HG02970 (cell line): Measurements from ENCODE around the gene ADRB2.
A peak's percentile ranks its signal among the peaks of the same experiment; 100 is the strongest.
"Not testable (repeated sequence)": the region's sequence is repeated elsewhere in the genome, so short reads cannot be mapped to it uniquely, and the experiment has no call there.

Experiments used
- ATAC-seq: cut with Tn5 transposase; IDR thresholded peaks from one replicate; pipeline ENCODE4 v1.9.1; 2021; ENCODE audit warnings: mild to moderate bottlenecking, moderate library complexity, moderate number of reproducible peaks; ENCODE audit not compliant: unreplicated experiment, low FRiP score

The ADRB2 gene

GRCh38 chr5:148826053-148826738 lies at the start of gene ADRB2:
TSS of gene ADRB2 (plus strand) at chr5:148826611. CDS start at chr5:148826832, 221 bp downstream.
- ATAC-seq = peak; percentile 96

- no peak for ATAC-seq
Observed at GRCh38 chr5:148776780-148777179, 49.6 kb upstream of the ADRB2 start.

- no peak for ATAC-seq
Observed at GRCh38 chr5:148778882-148779281, 47.5 kb upstream of the ADRB2 start.

- no peak for ATAC-seq
Observed at GRCh38 chr5:148780711-148781110, 45.7 kb upstream of the ADRB2 start.

GRCh38 chr5:148781766-148782165 lies 44.6 kb upstream of the ADRB2 start:
- no peak for ATAC-seq

- no peak for ATAC-seq
Observed at GRCh38 chr5:148785223-148785622, 41.2 kb upstream of the ADRB2 start.

GRCh38 chr5:148786456-148786855 lies 40.0 kb upstream of the ADRB2 start:
- ATAC-seq = no peak

GRCh38 chr5:148788636-148789035 lies 37.8 kb upstream of the ADRB2 start:
- no peak for ATAC-seq

- peak; percentile 22 for ATAC-seq
Observed at GRCh38 chr5:148790545-148791333, 35.7 kb upstream of the ADRB2 start.

GRCh38 chr5:148791334-148791667 lies 35.1 kb upstream of the ADRB2 start:
- peak; percentile 93 for ATAC-seq

GRCh38 chr5:148791696-148792095 lies 34.7 kb upstream of the ADRB2 start:
- ATAC-seq = no peak

GRCh38 chr5:148792744-148793143 lies 33.7 kb upstream of the ADRB2 start:
- ATAC-seq = no peak

- ATAC-seq = no peak
Observed at GRCh38 chr5:148793261-148793660, 33.1 kb upstream of the ADRB2 start.

GRCh38 chr5:148794275-148794674 lies 32.1 kb upstream of the ADRB2 start:
- no peak for ATAC-seq

GRCh38 chr5:148794729-148795561 lies 31.5 kb upstream of the ADRB2 start:
- ATAC-seq = no peak

- no peak for ATAC-seq
Observed at GRCh38 chr5:148796936-148797335, 29.5 kb upstream of the ADRB2 start.

- ATAC-seq = no peak
Observed at GRCh38 chr5:148798786-148799185, 27.6 kb upstream of the ADRB2 start.

GRCh38 chr5:148799737-148800527 lies 26.5 kb upstream of the ADRB2 start:
- ATAC-seq = no peak

GRCh38 chr5:148801682-148802276 lies 24.6 kb upstream of the ADRB2 start:
- ATAC-seq = no peak

GRCh38 chr5:148803451-148803850 lies 23.0 kb upstream of the ADRB2 start:
- not testable (repeated sequence) for ATAC-seq
